Mesodermal cell (in vitro differentiated cells): ENCODE measurements around the gene TNFAIP1.
A peak's percentile ranks its signal among the peaks of the same experiment; 100 is the strongest.

Experiments
- H3K27ac ChIP-seq: 2 replicates; pipeline ENCODE4 v1.7.0; 2013; ENCODE audit warnings: mild to moderate bottlenecking, low read depth, low read length, moderate library complexity; ENCODE audit not compliant: severe bottlenecking
- H3K36me3 ChIP-seq: 2 replicates; pipeline ENCODE4 v1.7.1; 2013; ENCODE audit warnings: mild to moderate bottlenecking, low read length, moderate library complexity; ENCODE audit not compliant: control insufficient read depth, insufficient read depth
- H3K4me1 ChIP-seq: one replicate; pipeline ENCODE4 v1.7.1; 2013; ENCODE audit warnings: mild to moderate bottlenecking, low read length; ENCODE audit not compliant: insufficient read depth, control insufficient read depth, poor library complexity, severe bottlenecking
- H3K4me3 ChIP-seq: 2 replicates; pipeline ENCODE4 v1.7.0; 2013; ENCODE audit warnings: low read length, control low read depth, mild to moderate bottlenecking; ENCODE audit not compliant: insufficient read depth, poor library complexity, severe bottlenecking; ENCODE audit errors: extremely low read depth
- H3K9me3 ChIP-seq: 2 replicates; pipeline ENCODE4 v1.7.1; 2013; ENCODE audit warnings: mild to moderate bottlenecking, low read length, moderate library complexity; ENCODE audit not compliant: control insufficient read depth
- WGBS, 2 experiments: methylation state at CpG; one replicate each; pipeline ENCODE4 v1.1.5; 2013; ENCODE audit warnings: missing lambda C conversion rate in 2 of 2; ENCODE audit not compliant: insufficient coverage in 2 of 2; 5-methylcytosine and 5-hydroxymethylcytosine counted together

The TNFAIP1 gene

GRCh38 chr17:28315846-28316705 is 19.5 kb upstream of the TNFAIP1 start:
- Histone ChIP-seq H3K4me1 (peaks cover 13% of the 10 kb centered on the region), H3K4me3 (no peak overlapping the region), H3K9me3 (no peaks in the 10 kb centered on the region), H3K36me3 (peaks cover 10% of the 10 kb centered on the region), H3K27ac (no peak overlapping the region)
- WGBS, 2 experiments: 88 to 89% methylated on average over 2 of the region's 4 CpGs

DNA sequence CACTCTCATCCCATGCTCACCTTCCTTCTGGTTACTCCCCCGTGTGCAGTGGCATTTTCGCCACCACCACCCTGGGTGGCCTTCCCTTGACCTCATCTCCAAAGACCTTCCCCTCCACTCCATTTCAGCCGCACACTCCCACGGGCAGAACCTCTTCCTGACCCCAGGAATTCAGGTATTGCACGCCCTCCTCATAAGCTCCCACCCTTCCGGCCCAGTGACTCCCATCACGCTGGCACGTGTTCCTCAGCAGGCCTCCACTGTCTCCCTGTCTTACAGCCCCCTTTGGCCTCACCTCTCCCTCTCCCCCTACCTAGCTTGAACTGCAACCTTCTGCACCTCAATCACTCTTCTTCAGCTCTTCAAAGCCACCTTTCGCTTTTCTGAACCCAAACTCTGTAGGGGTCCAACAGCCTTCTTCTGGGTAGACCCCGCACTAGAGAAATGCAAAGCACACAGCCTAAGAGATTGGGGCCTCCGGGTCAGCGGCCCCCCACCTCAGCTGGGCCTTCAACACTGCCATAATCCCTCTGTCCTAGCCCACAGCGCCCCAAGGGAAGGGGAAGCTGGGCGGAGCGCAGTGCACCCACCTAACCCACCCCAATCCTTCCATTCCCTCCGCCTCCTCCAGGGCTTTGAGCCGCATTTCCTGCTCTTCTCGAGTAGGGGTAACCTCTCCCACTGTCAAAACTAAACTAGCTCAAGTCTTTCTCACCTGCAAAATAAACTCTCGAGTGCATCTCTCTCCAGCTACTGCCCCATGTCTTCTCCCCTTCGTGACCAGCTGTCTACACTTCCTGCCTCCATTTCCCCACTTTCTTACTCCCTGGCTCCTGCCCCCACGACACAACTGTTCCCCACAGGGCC is 18.2 kb upstream of the TNFAIP1 start:
- Histone ChIP-seq H3K9me3 (no peaks in the 10 kb centered on the region), H3K4me3 (peak overlapping the region; percentile 85)
- WGBS, 2 experiments: 77 to 84% methylated on average over 15 to 20 of the region's 21 CpGs

GRCh38 chr17:28317966-28318758 is 17.4 kb upstream of the TNFAIP1 start:
- WGBS, 2 experiments: 4 to 6% methylated on average over 35 to 37 of the region's 40 CpGs
- H3K27ac ChIP-seq: peak overlapping the region; percentile 71
- peaks cover 17% of the 10 kb centered on the region for H3K4me1 ChIP-seq
- H3K4me3 ChIP-seq: peak overlapping the region; percentile 85
- H3K36me3 ChIP-seq: peaks cover 23% of the 10 kb centered on the region
- H3K9me3 ChIP-seq: no peaks in the 10 kb centered on the region

More for the DNA sequence above, 18.2 kb upstream of the TNFAIP1 start:
- H3K4me1 ChIP-seq: peaks cover 17% of the 10 kb centered on the region
- no peak overlapping the region for H3K27ac ChIP-seq
- peaks cover 22% of the 10 kb centered on the region for H3K36me3 ChIP-seq

DNA sequence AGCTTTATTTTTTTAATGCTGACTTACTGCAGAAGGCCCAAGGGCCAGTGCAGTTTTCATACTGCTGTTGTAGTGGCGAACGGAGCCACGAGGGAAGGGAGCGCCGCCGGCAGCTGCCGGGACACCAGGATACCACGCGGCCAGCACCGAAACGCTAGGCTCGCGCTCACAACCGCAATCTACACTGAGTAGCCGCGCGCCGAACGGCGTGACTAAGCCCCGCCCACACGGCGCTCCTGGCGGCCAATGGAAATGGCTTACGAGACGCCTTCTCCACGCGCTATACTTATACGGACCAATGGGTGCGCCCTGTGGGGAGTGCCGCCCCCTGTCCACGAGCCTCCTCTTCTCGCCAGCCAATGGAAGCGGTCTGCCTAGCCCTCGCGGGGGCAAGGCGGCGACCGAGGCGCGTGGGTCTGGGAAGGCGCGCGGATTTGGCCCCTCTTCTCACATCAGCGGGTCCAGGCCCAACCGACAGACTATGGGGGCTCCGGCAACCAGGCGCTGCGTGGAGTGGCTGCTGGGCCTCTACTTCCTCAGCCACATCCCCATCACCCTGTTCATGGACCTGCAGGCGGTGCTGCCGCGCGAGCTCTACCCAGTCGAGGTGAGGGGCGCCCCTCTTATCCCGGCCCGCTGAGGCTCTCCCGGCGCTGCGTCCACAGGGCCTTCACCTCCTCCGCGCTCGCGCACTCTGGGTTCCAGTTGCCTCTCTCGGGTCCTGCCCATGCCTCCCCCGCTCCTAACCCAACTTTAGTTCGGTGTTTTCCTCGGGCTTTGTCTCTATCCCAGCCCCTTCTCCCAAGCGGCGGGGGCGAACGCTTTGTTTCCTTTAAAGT is 16.6 kb upstream of the TNFAIP1 start, which contains the start of gene TMEM97:
TMEM97 (plus strand) TSS at position 442 of the 839 bp plus-strand sequence; CDS start at position 482, 40 bp downstream.
- H3K9me3 ChIP-seq: no peaks in the 10 kb centered on the region
- peaks cover 20% of the 10 kb centered on the region for H3K4me1 ChIP-seq
- peaks cover 26% of the 10 kb centered on the region for H3K36me3 ChIP-seq
- WGBS, 2 experiments: 0% methylated on average over 51 to 54 of the region's 72 CpGs
- H3K27ac ChIP-seq: peak within 1 kb of the TSS; percentile 79
- H3K4me3 ChIP-seq: peak within 1 kb of the TSS; percentile 85

DNA sequence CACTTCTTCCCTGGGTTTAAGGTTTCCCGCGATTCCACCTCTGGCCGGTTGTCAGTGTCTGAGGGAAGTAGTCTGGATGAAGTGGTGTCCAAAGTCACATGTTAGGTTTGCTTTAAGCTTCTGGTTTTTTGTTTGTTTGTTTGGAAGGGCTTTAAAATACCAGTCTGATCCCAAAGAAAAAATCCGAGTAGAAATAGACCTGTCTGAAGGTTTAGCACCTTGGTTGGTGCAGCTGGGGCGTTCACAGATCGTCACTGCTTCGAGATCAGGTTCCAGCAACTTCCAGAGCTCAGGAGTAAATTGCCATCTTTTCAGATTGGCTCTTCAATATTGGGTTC is 16.0 kb upstream of the TNFAIP1 start:
- peaks cover 28% of the 10 kb centered on the region for H3K36me3 ChIP-seq
- H3K4me1 ChIP-seq: peaks cover 25% of the 10 kb centered on the region
- WGBS, 2 experiments: 0% methylated on average over 4 to 7 of the region's 7 CpGs
- no peaks in the 10 kb centered on the region for H3K9me3 ChIP-seq
- peak overlapping the region; percentile 79 for H3K27ac ChIP-seq
- peak overlapping the region; percentile 85 for H3K4me3 ChIP-seq

DNA sequence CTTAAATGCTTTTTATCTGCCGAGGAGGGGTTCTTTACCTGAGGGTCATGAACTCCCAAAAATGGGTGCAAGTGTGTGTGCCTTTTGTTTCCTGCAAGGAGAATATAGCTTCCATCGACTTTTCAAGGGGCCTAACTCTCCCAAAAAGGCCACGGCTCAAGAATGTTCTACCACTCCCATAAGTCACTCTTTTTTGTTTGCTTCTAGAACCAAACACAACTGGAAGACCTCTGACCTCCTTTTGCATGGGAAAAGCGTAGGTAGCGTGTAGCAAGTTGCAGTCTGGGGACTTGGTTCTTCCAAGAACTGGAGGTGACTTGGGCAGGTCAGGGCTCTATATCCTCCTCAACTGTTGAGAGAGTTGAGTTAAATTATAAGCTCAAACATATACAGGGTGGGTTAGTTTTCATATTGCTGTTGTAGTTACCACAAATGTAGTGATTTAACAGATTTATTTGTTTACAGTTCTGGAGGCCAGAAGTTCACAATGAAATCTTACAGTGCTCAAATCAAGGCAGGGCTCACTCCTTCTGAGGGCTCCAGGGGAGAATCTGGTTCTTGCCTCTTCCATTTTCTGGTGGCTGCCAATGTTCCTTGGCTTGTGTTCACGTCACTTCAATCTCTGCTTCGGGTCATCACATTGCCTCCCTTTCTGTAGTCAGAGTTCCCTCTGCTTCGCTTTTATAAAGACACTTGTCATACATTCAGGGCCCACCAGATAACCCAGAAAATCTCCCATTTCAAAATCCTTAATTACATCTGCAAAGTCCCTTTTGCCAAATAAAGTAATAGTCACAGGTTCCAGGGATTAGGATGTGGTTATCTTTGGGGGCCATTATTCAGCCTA is 15.1 kb upstream of the TNFAIP1 start:
- Histone ChIP-seq H3K27ac (no peak overlapping the region), H3K36me3 (peaks cover 37% of the 10 kb centered on the region), H3K4me1 (peaks cover 25% of the 10 kb centered on the region), H3K9me3 (no peaks in the 10 kb centered on the region), H3K4me3 (peak overlapping the region; percentile 85)
- 51 to 57% methylated on average over 6 to 7 of the region's 8 CpGs for WGBS, 2 experiments

DNA sequence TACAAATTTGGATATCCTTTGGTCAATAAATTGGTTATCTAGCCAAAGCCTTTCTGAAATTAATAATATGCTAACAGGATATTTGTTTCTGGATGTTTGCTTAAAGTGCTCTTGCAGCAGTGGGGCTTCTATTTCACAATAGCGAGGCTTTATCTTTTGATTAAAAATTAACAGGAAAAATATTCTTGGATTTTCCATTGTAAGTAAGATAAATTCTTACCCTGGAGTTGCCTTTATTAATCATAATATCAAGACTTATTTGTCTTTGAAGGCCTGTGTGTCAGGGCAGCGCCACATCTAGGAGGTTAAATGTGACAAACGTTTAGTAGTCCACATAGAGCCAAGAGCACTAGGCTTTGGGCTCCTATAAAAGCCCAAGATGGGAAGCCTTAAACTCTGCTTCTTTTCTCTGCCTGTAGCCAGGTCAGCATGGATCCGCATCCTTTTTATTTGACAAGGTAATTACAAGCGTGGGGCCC is 11.3 kb upstream of the TNFAIP1 start:
- Histone ChIP-seq H3K4me3 (no peak overlapping the region), H3K27ac (no peak overlapping the region), H3K36me3 (peaks cover 74% of the 10 kb centered on the region), H3K9me3 (no peaks in the 10 kb centered on the region), H3K4me1 (peaks cover 14% of the 10 kb centered on the region)
- 91 to 93% methylated on average over 3 of the region's 5 CpGs for WGBS, 2 experiments

GRCh38 chr17:28324781-28325180 is 10.8 kb upstream of the TNFAIP1 start:
- Histone ChIP-seq H3K27ac (no peak overlapping the region), H3K36me3 (peaks cover 77% of the 10 kb centered on the region), H3K4me1 (peaks cover 14% of the 10 kb centered on the region), H3K9me3 (no peaks in the 10 kb centered on the region), H3K4me3 (no peak overlapping the region)
- WGBS, 2 experiments: 91 to 100% methylated on average over 1 of the region's 3 CpGs

- Histone ChIP-seq H3K27ac (no peak overlapping the region), H3K36me3 (peaks cover 79% of the 10 kb centered on the region), H3K9me3 (no peaks in the 10 kb centered on the region), H3K4me1 (peaks cover 14% of the 10 kb centered on the region), H3K4me3 (no peak overlapping the region)
- WGBS, 2 experiments: 87 to 91% methylated on average over 4 to 5 of the region's 5 CpGs
These were observed 10.3 kb upstream of the TNFAIP1 start for GRCh38 chr17:28325211-28325610.
